H54 (cell line): Measurements from ENCODE around the gene LDB2.

Source experiments
- DNase-seq: peaks from one replicate; pipeline ENCODE4 v3.0.0; 2011; ENCODE audit warnings: low spot score, mixed read lengths; ENCODE audit not compliant: insufficient read length
- FAIRE-seq: peaks from 3 replicates; lab custom pipeline; 2011; peaks lifted over from hg19 to GRCh38; lab: Jason Lieb, UNC
- POLR2A ChIP-seq: IDR thresholded peaks from 2 replicates; pipeline ENCODE4 v1.6.1; 2011; ENCODE audit warnings: low read depth, mild to moderate bottlenecking, low read length

LDB2 gene

GRCh38 chr4:16758816-16759215 is 139.6 kb downstream of the LDB2 start:
- no peak for TF ChIP-seq POLR2A
- no peak for DNase-seq
- no peak for FAIRE-seq

DNA sequence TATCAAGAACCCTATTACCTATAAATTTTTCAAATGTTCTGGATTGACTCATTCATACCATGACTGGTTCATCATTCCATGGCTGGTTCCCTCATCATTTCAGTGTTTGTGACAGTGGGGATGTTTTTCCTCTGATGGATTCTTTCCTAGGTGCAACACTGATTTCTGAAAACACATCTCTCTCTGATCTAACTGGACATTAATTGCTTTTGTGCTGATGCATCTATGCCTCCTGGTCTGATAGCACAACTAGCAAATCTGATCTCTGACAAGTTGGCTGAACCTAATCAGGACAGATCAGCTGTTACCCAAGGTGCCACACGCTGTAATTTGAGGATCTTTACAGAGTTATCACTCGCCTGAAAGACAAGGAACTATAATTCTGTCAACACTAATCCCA is 140.2 kb downstream of the LDB2 start:
- no peak for FAIRE-seq
- no peak for TF ChIP-seq POLR2A
- DNase-seq = no peak

- DNase-seq (no peak), FAIRE-seq (no peak)
- no peak for TF ChIP-seq POLR2A
Measured at GRCh38 chr4:16757080-16757521, 141.3 kb downstream of the LDB2 start.

GRCh38 chr4:16754104-16754503 is 144.3 kb downstream of the LDB2 start:
- DNase-seq (no peak), FAIRE-seq (no peak)
- no peak for TF ChIP-seq POLR2A

DNA sequence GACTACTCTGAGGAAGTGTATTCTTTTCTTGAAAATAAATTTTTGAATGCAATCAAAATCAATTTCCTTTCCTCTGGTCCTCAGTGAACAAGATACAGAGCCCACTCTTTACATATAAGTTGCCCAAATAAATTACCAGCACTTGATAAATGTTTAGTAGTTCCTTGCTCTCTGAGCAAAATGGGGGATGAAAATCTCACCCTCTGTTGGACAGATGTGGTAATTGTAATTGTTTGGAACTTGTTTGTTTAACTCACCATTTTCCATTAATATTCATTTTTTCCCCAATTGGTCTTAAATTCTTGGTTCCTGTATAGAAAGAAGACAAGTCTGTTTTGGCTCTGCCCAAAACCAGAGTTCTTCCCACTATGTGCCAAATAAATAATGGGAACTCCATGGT is 146.3 kb downstream of the LDB2 start:
- FAIRE-seq (no peak), DNase-seq (no peak)
- TF ChIP-seq POLR2A = no peak

DNA sequence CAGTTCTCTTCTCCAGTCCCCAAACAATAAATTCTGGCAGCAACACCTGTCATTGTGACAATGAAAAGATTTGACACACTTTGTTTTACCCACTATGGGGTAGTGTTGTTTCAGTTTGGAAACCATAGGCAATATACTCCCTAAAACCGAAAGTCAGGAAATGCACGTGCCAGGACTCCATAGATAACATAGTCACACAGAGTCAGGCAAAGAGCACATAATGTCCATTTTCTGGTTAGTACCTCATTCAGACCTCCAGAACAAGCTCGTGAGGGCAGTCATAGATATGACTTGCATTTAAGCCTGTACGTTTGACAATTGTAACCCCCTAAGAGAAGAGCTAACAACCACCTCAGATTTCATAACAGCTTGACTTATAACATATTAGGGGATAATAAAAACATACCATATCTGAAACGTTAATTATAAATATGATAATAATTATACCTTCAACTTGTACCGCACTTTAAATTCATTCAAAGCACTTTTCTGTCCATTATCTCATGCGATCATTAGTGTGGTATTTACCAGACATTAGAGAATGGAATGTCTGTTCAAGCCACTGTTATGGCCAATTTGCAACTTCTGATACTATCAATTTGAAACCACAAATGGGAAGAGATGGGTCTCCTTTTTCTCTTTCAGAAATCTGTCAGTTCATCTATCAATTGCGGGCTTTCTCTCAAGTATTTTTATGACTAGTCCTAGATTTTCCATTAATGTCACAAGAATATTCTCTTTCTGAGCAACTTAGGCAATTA is 147.4 kb downstream of the LDB2 start:
- FAIRE-seq = no peak
- no peak for DNase-seq
- TF ChIP-seq POLR2A = no peak

DNA sequence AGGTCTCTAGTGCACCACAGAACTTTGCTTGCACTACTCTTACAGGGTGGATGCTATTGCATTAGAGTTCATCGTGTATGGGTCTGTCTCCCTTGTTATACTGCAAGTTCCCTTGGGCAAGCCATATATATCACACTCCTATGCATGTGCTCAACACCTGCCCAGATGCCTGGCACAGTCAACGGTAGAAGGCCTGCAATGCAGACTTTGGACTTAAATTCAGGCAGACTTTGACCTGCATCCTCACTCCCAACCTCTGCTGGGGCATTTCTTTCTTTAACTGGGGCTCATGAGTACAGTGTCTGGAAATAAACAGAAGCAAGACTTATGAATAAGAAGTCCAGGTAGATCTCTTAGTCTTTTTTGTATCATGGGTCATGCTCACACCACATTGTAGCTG is 148.2 kb downstream of the LDB2 start:
- no peak for FAIRE-seq
- TF ChIP-seq POLR2A = no peak

GRCh38 chr4:16745887-16746286 is 152.6 kb downstream of the LDB2 start:
- DNase-seq = no peak
- no peak for TF ChIP-seq POLR2A
- FAIRE-seq = no peak

More for the DNA sequence above, 148.2 kb downstream of the LDB2 start:
- DNase-seq = no peak

- no peak for TF ChIP-seq POLR2A
- FAIRE-seq (no peak), DNase-seq (no peak)
Measured at GRCh38 chr4:16745009-16745635, 153.3 kb downstream of the LDB2 start.

DNA sequence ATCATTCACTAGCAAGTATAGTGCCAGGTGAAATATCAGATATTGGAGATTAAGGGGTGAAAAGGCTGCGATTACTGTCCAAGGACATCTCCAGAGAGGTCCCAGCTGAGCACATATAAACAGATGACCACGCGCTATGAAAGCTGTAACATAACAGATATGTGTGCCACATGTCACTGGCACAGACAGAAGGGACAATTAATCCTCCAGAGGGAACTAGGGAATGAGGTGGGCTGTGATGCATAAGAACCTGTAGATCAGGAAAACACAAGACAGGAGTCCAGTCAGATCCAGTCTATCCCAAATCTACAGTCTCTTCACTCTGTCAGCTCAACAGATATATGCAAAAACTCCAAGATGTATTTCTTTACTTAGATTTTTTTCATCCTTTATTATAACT is 157.2 kb downstream of the LDB2 start:
- no peak for TF ChIP-seq POLR2A
- no peak for FAIRE-seq
- DNase-seq = no peak

DNA sequence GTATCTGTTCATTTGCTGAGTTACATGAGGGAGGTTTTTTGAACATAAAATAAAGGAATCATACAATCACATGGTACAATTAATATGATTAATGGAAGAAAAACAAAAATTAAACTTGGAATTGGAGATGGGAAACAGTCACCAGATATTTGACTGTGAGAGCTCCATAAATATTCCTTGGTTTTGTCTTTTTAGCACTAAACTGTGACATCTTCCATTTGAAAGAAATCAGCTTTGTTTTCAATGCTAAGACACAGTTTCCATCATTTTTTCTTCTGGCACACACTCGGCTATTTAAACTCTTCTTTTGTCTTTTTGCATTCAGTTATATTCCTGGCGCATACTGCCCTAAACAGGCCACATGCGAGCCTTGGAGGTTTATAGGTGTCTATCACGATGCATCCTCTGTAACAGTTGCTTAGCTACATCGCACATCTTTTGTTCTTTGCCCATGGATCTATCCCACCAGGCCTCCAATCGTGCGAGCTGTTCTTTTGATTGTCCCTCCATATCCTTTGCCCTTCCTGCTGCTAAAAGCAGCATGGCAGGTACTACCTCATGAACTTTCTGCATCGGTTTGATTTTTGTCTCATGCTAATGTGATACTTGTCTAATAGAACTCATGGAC is 158.3 kb downstream of the LDB2 start:
- no peak for DNase-seq
- no peak for FAIRE-seq
- no peak for TF ChIP-seq POLR2A

DNA sequence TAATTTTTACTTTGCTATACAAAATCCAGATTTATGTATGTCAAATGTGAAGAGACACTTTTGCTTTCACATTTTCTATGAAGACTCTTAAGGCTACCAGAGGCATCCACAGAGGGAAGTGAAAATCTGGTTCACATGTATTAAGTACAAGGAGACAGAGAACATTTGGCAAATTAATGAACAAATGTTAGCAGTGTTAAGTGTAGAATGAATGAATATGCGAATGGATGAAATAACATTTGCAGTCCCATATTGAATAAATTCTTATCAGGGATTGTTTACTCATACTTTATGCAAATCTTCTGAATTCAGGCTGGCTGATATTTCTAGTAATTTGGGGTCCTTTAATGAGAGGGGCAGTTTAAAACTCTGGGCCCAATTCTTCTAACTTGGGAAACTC is 159.9 kb downstream of the LDB2 start:
- TF ChIP-seq POLR2A = no peak
- DNase-seq (no peak), FAIRE-seq (no peak)

GRCh38 chr4:16733509-16733908 is 164.9 kb downstream of the LDB2 start:
- TF ChIP-seq POLR2A = no peak
- FAIRE-seq = no peak

DNA sequence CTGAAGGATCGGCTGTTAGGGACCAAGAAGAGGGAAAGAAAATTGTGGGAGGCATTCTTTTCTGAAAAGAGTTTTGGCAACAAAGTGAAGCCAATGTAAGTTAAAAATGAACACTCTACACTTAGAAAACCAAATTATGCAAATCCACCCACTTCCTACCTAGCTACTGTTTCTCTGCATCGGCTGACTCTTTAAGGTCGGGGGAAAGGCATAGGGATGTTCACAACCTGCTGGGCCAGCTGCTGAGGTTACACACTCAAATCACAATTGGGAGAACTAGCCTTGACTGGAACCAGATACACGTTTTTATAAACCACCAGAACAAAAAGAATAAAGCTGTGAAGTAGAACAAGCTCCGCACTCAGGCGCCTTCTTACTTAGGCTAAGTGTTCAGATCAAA is 165.7 kb downstream of the LDB2 start:
- FAIRE-seq = no peak

More at GRCh38 chr4:16733509-16733908, 164.9 kb downstream of the LDB2 start:
- DNase-seq = no peak

More for the DNA sequence above, 165.7 kb downstream of the LDB2 start:
- TF ChIP-seq POLR2A = no peak
- no peak for DNase-seq
